ENCODE data around the gene SH3GLB1. TPM values are rescaled to one million over a fixed set of nuclear protein-coding genes. Genes with fewer than 3 reads are reported as not detected.

SH3GLB1 gene
- total and polyA plus RNA-seq, 2 donors (not counting 3 experiments of a cell fraction or from before 2014, with no cell fraction given), result 43.7 to 140 TPM

- Histone ChIP-seq H4K20me1 (replicated peaks; ENCODE audit: control insufficient read depth, extremely low read depth, insufficient read depth, low read length) (no peaks in the 10 kb centered on the region), H3K9me1 (replicated peaks; ENCODE audit: control insufficient read depth, extremely low read depth, insufficient read depth, low read length) (no peaks in the 10 kb centered on the region), H2AFZ (ENCODE audit: low read depth, low read length) (no peak overlapping the region), H3K27me3 (ENCODE audit: control insufficient read depth in 2 of 2, insufficient read depth in 2 of 2, low read length in 2 of 2) (no peaks in the 10 kb centered on the region), H3K9me3 (replicated peaks; ENCODE audit: control insufficient read depth, insufficient read depth, low read length) (no peaks in the 10 kb centered on the region), H3K4me1 (ENCODE audit: control insufficient read depth, extremely low read depth, insufficient read depth, low read length) (peaks cover 13% of the 10 kb centered on the region), H3K79me2 (ENCODE audit: control insufficient read depth, insufficient read depth, low read length) (peaks cover 19% of the 10 kb centered on the region), H3K4me3 (replicated peaks in 1 of 3; ENCODE audit: insufficient read depth in 1 of 3, low read depth in 1 of 3, low read length in 3 of 3) (no peak overlapping the region), H3K36me3 (ENCODE audit: control insufficient read depth in 2 of 2, extremely low read depth in 1 of 2, insufficient read depth in 2 of 2, low read length in 2 of 2) (peaks cover 10 to 42% of the 10 kb centered on the region in 2 experiments), H3K9ac (replicated peaks; ENCODE audit: extremely low read depth, insufficient read depth, low read length) (no peak overlapping the region), H3K4me2 (ENCODE audit: insufficient read depth, low read length) (no peak overlapping the region), H3K27ac (ENCODE audit: insufficient read depth, low read depth, low read length) (no peak overlapping the region)
- no peak for FAIRE-seq
- dilution Hi-C loops (cut with MboI; ENCODE audit: extremely low pct_ligation_motif_present, low sequenced_read_pairs), result no loop called here
- ChIA-PET POLR2A (no interaction called here), CTCF (interaction anchor here (2.2 to 4.6 kb wide), 2 partner anchors 10 to 27 kb away, joined by 5 to 36 read pairs; partner anchors contain the start of gene SH3GLB1)
- intact Hi-C loops (cut with micrococcal nuclease), result loop anchor here (5.0 kb wide), 1 partner anchor 334 kb away; the partner anchor contains the start of gene ODF2L
- no TSS peak for BruUV-seq (replicated peaks)
- TF ChIP-seq, protein P1, sequence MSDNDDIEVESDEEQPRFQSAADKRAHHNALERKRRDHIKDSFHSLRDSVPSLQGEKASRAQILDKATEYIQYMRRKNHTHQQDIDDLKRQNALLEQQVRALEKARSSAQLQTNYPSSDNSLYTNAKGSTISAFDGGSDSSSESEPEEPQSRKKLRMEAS (IDR thresholded peaks at IDR 0.05; ENCODE audit: insufficient read depth, insufficient read length), result no peak
- TF ChIP-seq MYC (IDR thresholded peaks at IDR 0.05; ENCODE audit: low read depth, low read length) (no peak), JUN (IDR thresholded peaks at IDR 0.05; ENCODE audit: borderline replicate concordance, insufficient read depth, insufficient read length, low read depth) (no peak), FOS (IDR thresholded peaks at IDR 0.05; ENCODE audit: borderline replicate concordance, insufficient read depth, low read length) (no peak), POLR2AphosphoS5 (IDR thresholded peaks at IDR 0.05; ENCODE audit: insufficient read depth, low read depth, low read length) (no peak), GATA2 (IDR thresholded peaks at IDR 0.05; ENCODE audit: insufficient read depth, insufficient read length, low read depth, low read length) (no peak), EZH2 (IDR thresholded peaks at IDR 0.05; ENCODE audit: borderline replicate concordance, low read depth, low read length, severe bottlenecking) (no peak)
- no peak for DNase-seq (ENCODE audit: low read depth, low spot score)
Observed at GRCh38 chr1:86731416-86731815, 27.0 kb downstream of the SH3GLB1 start.

DNA sequence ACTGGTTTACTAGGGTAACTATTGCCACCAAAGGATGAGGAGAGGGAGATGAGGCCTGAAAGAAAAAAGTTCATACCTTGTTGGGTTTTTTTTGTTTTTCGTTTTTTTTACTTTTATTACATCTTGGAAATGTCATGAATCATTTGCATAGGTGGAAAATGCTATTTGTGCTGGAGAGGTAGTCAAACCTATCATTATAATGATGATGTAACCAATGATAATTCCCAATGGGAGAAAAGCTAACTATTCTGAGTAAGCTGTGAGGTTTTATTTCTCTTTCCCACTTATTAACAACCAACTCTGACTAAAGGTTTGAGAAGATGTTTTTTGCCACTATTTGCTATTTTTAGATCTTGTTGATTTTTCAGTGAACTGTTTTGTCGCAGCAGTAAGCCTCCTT, 29.0 kb downstream of the SH3GLB1 start:
- H4K20me1 ChIP-seq (replicated peaks; ENCODE audit: control insufficient read depth, extremely low read depth, insufficient read depth, low read length), result no peaks in the 10 kb centered on the region
- H3K9me3 ChIP-seq (replicated peaks; ENCODE audit: control insufficient read depth, insufficient read depth, low read length), result no peaks in the 10 kb centered on the region
- CTCF ChIA-PET, result interaction anchor here (0.9 to 1.8 kb wide), 3 partner anchors 9 to 232 kb away, joined by 3 to 11 read pairs (median 3); partner anchors contain the start of gene SH3GLB1
- no peak overlapping the region for H3K4me3 ChIP-seq (replicated peaks in 1 of 3; ENCODE audit: insufficient read depth in 1 of 3, low read depth in 1 of 3, low read length in 3 of 3)
- intact Hi-C loops (cut with micrococcal nuclease) (loop anchor here (5.0 kb wide), 1 partner anchor 336 kb away; the partner anchor contains the start of gene ODF2L), dilution Hi-C loops (cut with MboI; ENCODE audit: extremely low pct_ligation_motif_present, low sequenced_read_pairs) (no loop called here)
- no TSS peak for BruUV-seq (replicated peaks)
- H3K27me3 ChIP-seq (ENCODE audit: control insufficient read depth in 2 of 2, insufficient read depth in 2 of 2, low read length in 2 of 2), result no peaks in the 10 kb centered on the region
- H3K27ac ChIP-seq (ENCODE audit: insufficient read depth, low read depth, low read length), result no peak overlapping the region
- FAIRE-seq (no peak), DNase-seq (ENCODE audit: low read depth, low spot score) (no peak)
- no peak overlapping the region for H3K4me2 ChIP-seq (ENCODE audit: insufficient read depth, low read length)
- TF ChIP-seq, protein P2, sequence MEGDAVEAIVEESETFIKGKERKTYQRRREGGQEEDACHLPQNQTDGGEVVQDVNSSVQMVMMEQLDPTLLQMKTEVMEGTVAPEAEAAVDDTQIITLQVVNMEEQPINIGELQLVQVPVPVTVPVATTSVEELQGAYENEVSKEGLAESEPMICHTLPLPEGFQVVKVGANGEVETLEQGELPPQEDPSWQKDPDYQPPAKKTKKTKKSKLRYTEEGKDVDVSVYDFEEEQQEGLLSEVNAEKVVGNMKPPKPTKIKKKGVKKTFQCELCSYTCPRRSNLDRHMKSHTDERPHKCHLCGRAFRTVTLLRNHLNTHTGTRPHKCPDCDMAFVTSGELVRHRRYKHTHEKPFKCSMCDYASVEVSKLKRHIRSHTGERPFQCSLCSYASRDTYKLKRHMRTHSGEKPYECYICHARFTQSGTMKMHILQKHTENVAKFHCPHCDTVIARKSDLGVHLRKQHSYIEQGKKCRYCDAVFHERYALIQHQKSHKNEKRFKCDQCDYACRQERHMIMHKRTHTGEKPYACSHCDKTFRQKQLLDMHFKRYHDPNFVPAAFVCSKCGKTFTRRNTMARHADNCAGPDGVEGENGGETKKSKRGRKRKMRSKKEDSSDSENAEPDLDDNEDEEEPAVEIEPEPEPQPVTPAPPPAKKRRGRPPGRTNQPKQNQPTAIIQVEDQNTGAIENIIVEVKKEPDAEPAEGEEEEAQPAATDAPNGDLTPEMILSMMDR (IDR thresholded peaks at IDR 0.05; ENCODE audit: extremely low read depth in 1 of 2, insufficient read depth in 1 of 2, low read depth in 1 of 2, low read length in 2 of 2), result no peak
- no peak for TF ChIP-seq EZH2 (IDR thresholded peaks at IDR 0.05; ENCODE audit: borderline replicate concordance, low read depth, low read length, severe bottlenecking)
- no peak for TF ChIP-seq POLR2A (IDR thresholded peaks at IDR 0.05; ENCODE audit: low read depth, low read length)
- no peak for TF ChIP-seq MYC (IDR thresholded peaks at IDR 0.05; ENCODE audit: low read depth, low read length)
- no peak for TF ChIP-seq JUN (IDR thresholded peaks at IDR 0.05; ENCODE audit: borderline replicate concordance, insufficient read depth, insufficient read length, low read depth)
- TF ChIP-seq GATA2 (IDR thresholded peaks at IDR 0.05; ENCODE audit: insufficient read depth, insufficient read length, low read depth, low read length), result no peak
- TF ChIP-seq FOS (IDR thresholded peaks at IDR 0.05; ENCODE audit: borderline replicate concordance, insufficient read depth, low read length), result no peak
- TF ChIP-seq POLR2AphosphoS5 (IDR thresholded peaks at IDR 0.05; ENCODE audit: insufficient read depth, low read depth, low read length), result no peak
- TF ChIP-seq, protein P1 (IDR thresholded peaks at IDR 0.05; ENCODE audit: insufficient read depth, insufficient read length), result no peak
- H3K9ac ChIP-seq (replicated peaks; ENCODE audit: extremely low read depth, insufficient read depth, low read length), result no peak overlapping the region
- H3K79me2 ChIP-seq (ENCODE audit: control insufficient read depth, insufficient read depth, low read length), result peaks cover 10% of the 10 kb centered on the region
- no peaks in the 10 kb centered on the region for H3K4me1 ChIP-seq (ENCODE audit: control insufficient read depth, extremely low read depth, insufficient read depth, low read length)
- H3K36me3 ChIP-seq (ENCODE audit: control insufficient read depth in 2 of 2, extremely low read depth in 1 of 2, insufficient read depth in 2 of 2, low read length in 2 of 2), result peaks cover 15 to 41% of the 10 kb centered on the region in 2 experiments
- POLR2A ChIA-PET, result no interaction called here
- H2AFZ ChIP-seq (ENCODE audit: low read depth, low read length), result no peak overlapping the region
- H3K9me1 ChIP-seq (replicated peaks; ENCODE audit: control insufficient read depth, extremely low read depth, insufficient read depth, low read length), result no peaks in the 10 kb centered on the region
